A549 (cell line): Measurements from ENCODE around the gene MAP3K4.

Experiments used
- CBX8 ChIP-seq: fragments of 200-600 bp; sonication (generic); IDR thresholded peaks from 2 replicates; pipeline ENCODE4 v1.6.1; 2016
- CTCF ChIP-seq: fragments of >200 bp; sonication (Bioruptor Twin); formaldehyde crosslinking; IDR thresholded peaks from 3 replicates; pipeline ENCODE4 v1.5.1; 2016
- ELK1 ChIP-seq: fragments of 150-350 bp; IDR thresholded peaks from 2 replicates; pipeline ENCODE4 v1.6.1; 2014; ENCODE audit warnings: low read depth, mild to moderate bottlenecking, low read length
- JUN ChIP-seq, 2 experiments: fragments of >200 bp; sonication (Bioruptor Twin); formaldehyde crosslinking; IDR thresholded peaks; 2 replicates in 1 of 2; 3 replicates in 1 of 2; pipeline ENCODE4 v1.6.1; 2016 to 2017
- MAX ChIP-seq: IDR thresholded peaks from 2 replicates; pipeline ENCODE4 v1.6.1; 2012
- POLR2A ChIP-seq: IDR thresholded peaks from 2 replicates; pipeline ENCODE4 v1.6.1; 2012; ENCODE audit warnings: mild to moderate bottlenecking, low read length

GRCh38 chr6:161105408-161105807, 113.8 kb downstream of the MAP3K4 start:
- no peak for TF ChIP-seq POLR2A
- no peak for TF ChIP-seq ELK1
- no peak for TF ChIP-seq CTCF
- no peak for TF ChIP-seq JUN (IDR thresholded peaks at IDR 0.05)
- no peak for TF ChIP-seq CBX8
- no peak for TF ChIP-seq MAX
